Spleen (tissue), 11 donors: ENCODE results near the gene TBCD. TPM values are rescaled to one million over a fixed set of nuclear protein-coding genes. Genes with fewer than 3 reads are reported as not detected.

Experiments
- DNase-seq: peaks from one replicate; pipeline ENCODE4 v3.0.0-alpha.2; 2020
- H3K27ac ChIP-seq, 8 donors: fragments of 200-600 bp; sonication (generic) in 7 of 8; 1 replicate in 4 of 8; 2 replicates in 4 of 8; pipeline versions ENCODE4 v1.5.0 to v1.8.0; 2016 to 2021; ENCODE audit warnings: inconsistent platforms in 4 of 8, mild to moderate bottlenecking in 4 of 8, moderate library complexity in 1 of 8
- H3K27me3 ChIP-seq, 7 donors: fragments of 200-600 bp; sonication (generic) in 6 of 7; replicated peaks in 1 of 7; 1 replicate in 4 of 7; 2 replicates in 3 of 7; pipeline versions ENCODE4 v1.5.0 to v1.8.0; 2016 to 2021; ENCODE audit warnings: inconsistent platforms in 3 of 7, mild to moderate bottlenecking in 1 of 7
- H3K36me3 ChIP-seq, 6 donors: fragments of 200-600 bp; sonication (generic) in 5 of 6; 1 replicate in 4 of 6; 2 replicates in 2 of 6; pipeline versions ENCODE4 v1.5.0 to v1.8.0; 2016 to 2021; ENCODE audit warnings: inconsistent platforms in 2 of 6
- H3K4me1 ChIP-seq, 6 donors: fragments of 200-600 bp; sonication (generic) in 5 of 6; 1 replicate in 3 of 6; 2 replicates in 3 of 6; pipeline versions ENCODE4 v1.5.0 to v1.8.0; 2016 to 2021; ENCODE audit warnings: inconsistent platforms in 3 of 6
- H3K4me3 ChIP-seq, 8 donors: fragments of 200-600 bp; sonication (generic) in 7 of 8; 1 replicate in 4 of 8; 2 replicates in 4 of 8; pipeline versions ENCODE4 v1.5.0 to v1.8.0; 2016 to 2021; ENCODE audit warnings: inconsistent platforms in 4 of 8, mild to moderate bottlenecking in 4 of 8, moderate library complexity in 2 of 8
- H3K9me3 ChIP-seq, 8 donors: fragments of 200-600 bp; sonication (generic) in 7 of 8; 1 replicate in 4 of 8; 2 replicates in 4 of 8; pipeline versions ENCODE4 v1.5.0 to v1.8.0; 2016 to 2021; ENCODE audit warnings: inconsistent platforms in 4 of 8
- POLR2A ChIP-seq, 3 donors: fragments of 450-650 bp; IDR thresholded peaks; one replicate each; pipeline ENCODE4 v1.5.1; 2017; ENCODE audit warnings: antibody characterized with exemption in 3 of 3, mild to moderate bottlenecking in 1 of 3
- POLR2AphosphoS5 ChIP-seq, 3 donors: sonication (generic); formaldehyde crosslinking; IDR thresholded peaks; one replicate each; pipeline ENCODE4 v1.5.1; 2017; ENCODE audit warnings: antibody characterized with exemption in 3 of 3
- WGBS, 5 donors: extraction: QIAGEN DNeasy Blood & Tissue Kit in 3 of 5; methylation state at CpG; one replicate each; pipeline versions ENCODE4 v1.1.5 to v1.1.7; 2013 to 2018; 5-methylcytosine and 5-hydroxymethylcytosine counted together
- intact Hi-C: fragments of 100-400 bp; cut with DNase I; formaldehyde crosslinking; loops from one replicate; pipeline ENCODE4 v1.15.0; 2023; ENCODE audit warnings: low total_unique reads
- polyA plus RNA-seq, 3 donors: library from polyadenylated mRNA; stranded (reverse); fragments of 200-250 nt; gene quantifications; one replicate each; pipeline ENCODE4 v1.2.1, GENCODE V29; 2013
- total RNA-seq, 7 donors: library from RNA; depleted of rRNA in 3 of 7; stranded (reverse); fragments of >200 nt in 3 of 7; fragmentation: NEBNext Ultra II Directional in 4 of 7; extraction: Animal tissue kit (Norgen Biotek cat#: 25700) in 4 of 7; gene quantifications; one replicate each; pipeline versions ENCODE4 v1.1.0 to v1.2.1, GENCODE V29; 2016 to 2021
- TF ChIP-seq, protein P1 (sequence below), 11 experiments: fragments of 200-600 bp in 7 of 11; fragments of 450-650 bp in 4 of 11; sonication (generic) in 4 of 11; IDR thresholded peaks in 8 of 11; conservative IDR thresholded peaks in 3 of 11; 1 replicate in 7 of 11; 2 replicates in 4 of 11; pipeline versions ENCODE4 v1.4.0 to v1.8.0; 2016 to 2021; ENCODE audit warnings: antibody characterized with exemption in 11 of 11, inconsistent platforms in 4 of 11, mild to moderate bottlenecking in 1 of 11
- donor health status: healthy with polysubstance abuse.
- donor health status: DM: no; HTN: no; CAD: no; lungs with moderate emphysema.
- donor health status: DM: no; HTN: no; CAD: no.
- donor health status: Bipolar disorder and iron deficiency.
- donor health status: healthy.
- donor health status: DM: no; HTN: no; CAD: no.
- donor health status: DM: yes; HTN: yes; CAD: no.

TBCD gene
- total and polyA plus RNA-seq, 10 donors, result 55.6 to 207 (median 108) TPM

- H3K4me1 ChIP-seq, result peaks cover 46 to 92% (median 68%) of the 10 kb centered on the region in 6 donors
- intact Hi-C loops, result no loop called here
- TF ChIP-seq POLR2AphosphoS5 (IDR thresholded peaks at IDR 0.05) (no peak), POLR2A (IDR thresholded peaks at IDR 0.05) (no peak)
- TF ChIP-seq, protein P1, sequence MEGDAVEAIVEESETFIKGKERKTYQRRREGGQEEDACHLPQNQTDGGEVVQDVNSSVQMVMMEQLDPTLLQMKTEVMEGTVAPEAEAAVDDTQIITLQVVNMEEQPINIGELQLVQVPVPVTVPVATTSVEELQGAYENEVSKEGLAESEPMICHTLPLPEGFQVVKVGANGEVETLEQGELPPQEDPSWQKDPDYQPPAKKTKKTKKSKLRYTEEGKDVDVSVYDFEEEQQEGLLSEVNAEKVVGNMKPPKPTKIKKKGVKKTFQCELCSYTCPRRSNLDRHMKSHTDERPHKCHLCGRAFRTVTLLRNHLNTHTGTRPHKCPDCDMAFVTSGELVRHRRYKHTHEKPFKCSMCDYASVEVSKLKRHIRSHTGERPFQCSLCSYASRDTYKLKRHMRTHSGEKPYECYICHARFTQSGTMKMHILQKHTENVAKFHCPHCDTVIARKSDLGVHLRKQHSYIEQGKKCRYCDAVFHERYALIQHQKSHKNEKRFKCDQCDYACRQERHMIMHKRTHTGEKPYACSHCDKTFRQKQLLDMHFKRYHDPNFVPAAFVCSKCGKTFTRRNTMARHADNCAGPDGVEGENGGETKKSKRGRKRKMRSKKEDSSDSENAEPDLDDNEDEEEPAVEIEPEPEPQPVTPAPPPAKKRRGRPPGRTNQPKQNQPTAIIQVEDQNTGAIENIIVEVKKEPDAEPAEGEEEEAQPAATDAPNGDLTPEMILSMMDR (IDR thresholded peaks at IDR 0.05 in 8 of 11, conservative IDR thresholded peaks at IDR 0.05 in 3 of 11), result no peak
Measured at GRCh38 chr17:82862191-82862590, 110.3 kb downstream of the TBCD start.

DNA sequence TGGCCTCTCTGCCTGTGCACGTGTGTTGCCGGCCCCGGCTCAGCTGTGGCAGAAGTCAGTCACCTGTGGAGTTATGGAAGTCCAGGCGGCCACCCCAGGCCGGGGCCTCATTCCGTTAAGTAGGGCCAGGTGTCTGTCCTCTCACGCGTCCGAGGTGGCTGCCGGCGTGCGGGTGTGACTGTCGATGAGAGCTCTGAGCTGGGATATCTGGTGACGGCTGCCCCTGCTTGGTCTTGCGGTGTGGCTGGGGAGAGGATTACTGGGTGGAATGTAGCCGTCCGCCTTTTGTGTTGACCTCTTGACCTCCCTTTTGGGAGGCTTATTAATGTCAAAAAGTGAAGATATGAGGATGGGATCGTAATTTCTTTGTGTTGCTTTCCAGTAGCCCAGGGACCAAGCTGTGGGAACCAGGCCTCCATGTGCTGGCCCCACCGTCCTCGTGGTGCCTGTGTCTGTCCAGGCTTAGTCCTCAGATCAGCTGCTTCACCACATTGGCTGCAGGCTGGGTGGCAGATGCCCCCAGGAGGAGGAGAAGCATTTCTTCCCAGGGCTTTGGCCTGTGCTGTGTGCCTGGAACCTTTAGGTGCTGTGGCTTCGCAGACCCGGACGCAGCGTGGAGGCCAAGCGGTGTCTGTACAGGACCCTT lies 111.0 kb downstream of the TBCD start:
- TF ChIP-seq POLR2AphosphoS5 (IDR thresholded peaks at IDR 0.05) (no peak), POLR2A (IDR thresholded peaks at IDR 0.05) (no peak)
- TF ChIP-seq, protein P1 (IDR thresholded peaks at IDR 0.05 in 8 of 11, conservative IDR thresholded peaks at IDR 0.05 in 3 of 11), result no peak
- intact Hi-C loops, result no loop called here
- Histone ChIP-seq H3K9me3 (no peaks in the 10 kb centered on the region), H3K27ac (peak overlapping the region in 7 of 8 donors; percentile 46 to 88 (median 73)), H3K36me3 (peaks cover 0 to 15% (median 0%) of the 10 kb centered on the region in 6 donors), H3K4me3 (no peak overlapping the region), H3K4me1 (peaks cover 46 to 96% (median 68%) of the 10 kb centered on the region in 6 donors), H3K27me3 (no peaks in the 10 kb centered on the region)
- DNase-seq, result peak; percentile 78
- WGBS, 5 donors, result 91 to 96% (median 95%) methylated on average over 22 to 25 of the region's 25 CpGs

More at GRCh38 chr17:82862191-82862590, 110.3 kb downstream of the TBCD start:
- Histone ChIP-seq H3K27me3 (no peaks in the 10 kb centered on the region), H3K9me3 (no peaks in the 10 kb centered on the region), H3K27ac (no peak overlapping the region), H3K4me3 (no peak overlapping the region), H3K36me3 (peaks cover 0 to 15% (median 0%) of the 10 kb centered on the region in 6 donors)
- 82 to 93% (median 87%) methylated on average over 8 of the region's 8 CpGs for WGBS, 5 donors
- DNase-seq, result peak; percentile 54

DNA sequence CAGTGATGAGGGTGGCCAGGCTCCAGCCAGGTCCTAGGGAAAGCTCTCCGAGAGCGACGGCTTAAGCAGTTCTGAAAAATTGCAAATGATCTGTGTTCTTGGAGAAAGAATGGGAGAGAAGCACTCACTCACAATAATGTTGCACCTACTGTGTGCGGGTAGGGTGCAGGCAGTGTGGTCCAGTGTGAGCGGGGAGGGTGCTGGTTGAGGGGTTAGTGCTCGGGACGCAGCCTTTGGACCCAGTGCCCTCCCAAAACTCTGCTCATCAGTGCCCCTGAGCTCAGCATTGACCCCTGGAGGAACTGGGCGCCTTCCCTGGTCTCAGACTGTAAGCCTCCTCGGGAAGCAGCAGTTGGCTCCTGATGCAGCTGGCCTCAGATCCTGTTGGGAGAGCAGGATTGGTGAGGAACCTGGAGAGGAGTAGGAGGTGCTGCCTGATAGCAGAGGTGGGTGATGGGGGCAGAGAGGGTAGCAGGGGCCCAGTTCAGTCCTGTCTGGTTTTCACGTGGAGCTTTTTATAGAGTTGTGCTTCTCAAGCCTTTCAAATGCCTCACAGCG lies 111.6 kb downstream of the TBCD start:
- H3K4me1 ChIP-seq, result peaks cover 46 to 94% (median 68%) of the 10 kb centered on the region in 6 donors
- WGBS, 5 donors, result 81 to 87% (median 85%) methylated on average over 11 of the region's 11 CpGs
- H3K4me3 ChIP-seq, result peak overlapping the region in 1 of 8 donors; percentile 28
- no peaks in the 10 kb centered on the region for H3K9me3 ChIP-seq
- no peaks in the 10 kb centered on the region for H3K27me3 ChIP-seq
- intact Hi-C loops, result no loop called here
- DNase-seq, result peak; percentile 71
- H3K36me3 ChIP-seq, result peaks cover 0 to 15% (median 0%) of the 10 kb centered on the region in 6 donors
- TF ChIP-seq POLR2AphosphoS5 (IDR thresholded peaks at IDR 0.05), result no peak
- TF ChIP-seq, protein P1 (IDR thresholded peaks at IDR 0.05 in 8 of 11, conservative IDR thresholded peaks at IDR 0.05 in 3 of 11), result no peak
- TF ChIP-seq POLR2A (IDR thresholded peaks at IDR 0.05), result no peak
- H3K27ac ChIP-seq, result peak overlapping the region in 7 of 8 donors; percentile 46 to 88 (median 73)
